Measurements from ENCODE around the gene TTC28. TPM values are rescaled to one million over a fixed set of nuclear protein-coding genes. Genes with fewer than 3 reads are reported as not detected.

TTC28 gene
- polyA plus RNA-seq, 4 donors: 0.45 to 24.0 (median 3.7) TPM

GRCh38 chr22:27966168-27967064 is 713.2 kb downstream of the TTC28 start:
- peaks cover 0 to 5% (median 0%) of the 10 kb centered on the region in 3 donors for H3K4me1 ChIP-seq (ENCODE audit: control insufficient read depth in 3 of 3, insufficient read depth in 2 of 3, low read depth in 1 of 3, low read length in 2 of 3)
- 94 to 97% (median 96%) methylated on average over 15 of the region's 15 CpGs for whole genome bisulfite sequencing, 3 donors
- H3K9me3 ChIP-seq (ENCODE audit: control insufficient read depth in 2 of 2, insufficient read depth in 1 of 2, low read depth in 1 of 2, low read length in 1 of 2): no peaks in the 10 kb centered on the region
- DNase-seq (no peak), FAIRE-seq (no peak)
- peaks cover 0 to 3% (median 0%) of the 10 kb centered on the region in 3 donors for H3K36me3 ChIP-seq (ENCODE audit: control insufficient read depth in 3 of 3, insufficient read depth in 2 of 3, low read depth in 1 of 3, low read length in 3 of 3)
- no peaks in the 10 kb centered on the region for H3K27me3 ChIP-seq (ENCODE audit: control insufficient read depth in 3 of 3, insufficient read depth in 3 of 3, low read length in 3 of 3)
- no peak overlapping the region for H3K4me3 ChIP-seq (ENCODE audit: low read depth in 1 of 3, low read length in 3 of 3)
- no peak overlapping the region for H3K27ac ChIP-seq (ENCODE audit: low read depth in 1 of 3, low read length in 2 of 3)

DNA sequence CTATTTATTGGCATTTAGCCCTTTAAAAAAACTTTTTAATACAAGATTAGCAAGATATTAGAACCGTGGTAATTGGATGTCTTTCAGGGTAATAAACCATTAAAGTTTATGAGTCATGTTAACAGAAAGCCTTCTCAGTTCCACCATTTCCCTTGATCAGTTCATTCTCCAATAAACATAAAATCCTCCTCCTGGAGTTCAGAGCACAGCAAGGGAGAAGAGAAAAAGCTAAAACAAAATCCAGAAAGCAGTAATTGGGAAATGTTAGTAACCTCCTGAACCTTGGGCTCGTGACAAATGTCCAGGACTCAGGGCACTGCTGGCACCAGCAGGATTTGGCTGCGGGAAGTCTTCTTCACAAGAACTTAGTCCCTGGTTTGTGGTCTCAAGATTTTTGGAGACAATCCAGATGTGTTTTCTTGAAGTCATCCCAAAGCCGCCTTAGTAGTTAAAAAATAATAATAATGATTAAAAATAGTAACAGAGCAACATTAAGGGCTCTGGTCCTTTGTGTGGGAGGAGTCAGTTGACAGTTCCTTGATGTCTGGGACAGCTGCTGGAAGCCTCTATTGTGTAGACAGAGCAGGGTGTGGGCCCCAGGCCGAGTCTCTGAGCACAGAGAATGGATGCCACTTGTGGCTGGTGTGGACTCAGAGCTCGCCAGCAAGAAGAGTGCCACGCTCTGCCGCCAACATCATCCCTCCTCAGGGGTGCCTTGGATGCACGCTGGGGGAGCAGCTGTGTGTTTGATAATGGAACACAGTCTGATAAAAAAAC is 717.2 kb downstream of the TTC28 start:
- no peak for FAIRE-seq
- WGBS, 3 donors: 57 to 69% (median 61%) methylated on average over 9 of the region's 9 CpGs
- peaks cover 0 to 5% (median 0%) of the 10 kb centered on the region in 3 donors for H3K4me1 ChIP-seq (ENCODE audit: control insufficient read depth in 3 of 3, insufficient read depth in 2 of 3, low read depth in 1 of 3, low read length in 2 of 3)
- no peaks in the 10 kb centered on the region for H3K36me3 ChIP-seq (ENCODE audit: control insufficient read depth in 3 of 3, insufficient read depth in 2 of 3, low read depth in 1 of 3, low read length in 3 of 3)
- H3K27ac ChIP-seq (ENCODE audit: low read depth in 1 of 3, low read length in 2 of 3): peak overlapping the region in 1 of 3 donors; percentile 42
- no peaks in the 10 kb centered on the region for H3K27me3 ChIP-seq (ENCODE audit: control insufficient read depth in 3 of 3, insufficient read depth in 3 of 3, low read length in 3 of 3)
- DNase-seq: peak in 1 of 2 donors; percentile 5
- no peak overlapping the region for H3K4me3 ChIP-seq (ENCODE audit: low read depth in 1 of 3, low read length in 3 of 3)
- H3K9me3 ChIP-seq (ENCODE audit: control insufficient read depth in 2 of 2, insufficient read depth in 1 of 2, low read depth in 1 of 2, low read length in 1 of 2): no peaks in the 10 kb centered on the region

- 59 to 85% (median 68%) methylated on average over 1 of the region's 1 CpG for WGBS, 3 donors
- Histone ChIP-seq H3K4me1 (ENCODE audit: control insufficient read depth in 3 of 3, insufficient read depth in 2 of 3, low read depth in 1 of 3, low read length in 2 of 3) (peaks cover 0 to 5% (median 0%) of the 10 kb centered on the region in 3 donors), H3K27me3 (ENCODE audit: control insufficient read depth in 3 of 3, insufficient read depth in 3 of 3, low read length in 3 of 3) (no peaks in the 10 kb centered on the region), H3K9me3 (ENCODE audit: control insufficient read depth in 2 of 2, insufficient read depth in 1 of 2, low read depth in 1 of 2, low read length in 1 of 2) (no peaks in the 10 kb centered on the region), H3K36me3 (ENCODE audit: control insufficient read depth in 3 of 3, insufficient read depth in 2 of 3, low read depth in 1 of 3, low read length in 3 of 3) (no peaks in the 10 kb centered on the region), H3K27ac (ENCODE audit: low read depth in 1 of 3, low read length in 2 of 3) (no peak overlapping the region), H3K4me3 (ENCODE audit: low read depth in 1 of 3, low read length in 3 of 3) (no peak overlapping the region)
- FAIRE-seq (no peak), DNase-seq (no peak)
Observed at GRCh38 chr22:27961680-27962079, 718.0 kb downstream of the TTC28 start.

GRCh38 chr22:27961182-27961581 is 718.5 kb downstream of the TTC28 start:
- Histone ChIP-seq H3K9me3 (ENCODE audit: control insufficient read depth in 2 of 2, insufficient read depth in 1 of 2, low read depth in 1 of 2, low read length in 1 of 2) (no peaks in the 10 kb centered on the region), H3K36me3 (ENCODE audit: control insufficient read depth in 3 of 3, insufficient read depth in 2 of 3, low read depth in 1 of 3, low read length in 3 of 3) (peaks cover 0 to 1% (median 0%) of the 10 kb centered on the region in 3 donors), H3K27ac (ENCODE audit: low read depth in 1 of 3, low read length in 2 of 3) (no peak overlapping the region), H3K27me3 (ENCODE audit: control insufficient read depth in 3 of 3, insufficient read depth in 3 of 3, low read length in 3 of 3) (no peaks in the 10 kb centered on the region), H3K4me3 (ENCODE audit: low read depth in 1 of 3, low read length in 3 of 3) (no peak overlapping the region), H3K4me1 (ENCODE audit: control insufficient read depth in 3 of 3, insufficient read depth in 2 of 3, low read depth in 1 of 3, low read length in 2 of 3) (peaks cover 0 to 5% (median 0%) of the 10 kb centered on the region in 3 donors)
- 75 to 83% (median 81%) methylated on average over 4 of the region's 4 CpGs for WGBS, 3 donors
- FAIRE-seq: no peak
- no peak for DNase-seq

GRCh38 chr22:27959335-27960090 is 720.1 kb downstream of the TTC28 start:
- H3K9me3 ChIP-seq (ENCODE audit: control insufficient read depth in 2 of 2, insufficient read depth in 1 of 2, low read depth in 1 of 2, low read length in 1 of 2): no peaks in the 10 kb centered on the region
- no peak for FAIRE-seq
- H3K27ac ChIP-seq (ENCODE audit: low read depth in 1 of 3, low read length in 2 of 3): no peak overlapping the region
- no peaks in the 10 kb centered on the region for H3K27me3 ChIP-seq (ENCODE audit: control insufficient read depth in 3 of 3, insufficient read depth in 3 of 3, low read length in 3 of 3)
- H3K4me1 ChIP-seq (ENCODE audit: control insufficient read depth in 3 of 3, insufficient read depth in 2 of 3, low read depth in 1 of 3, low read length in 2 of 3): peaks cover 0 to 5% (median 0%) of the 10 kb centered on the region in 3 donors
- H3K36me3 ChIP-seq (ENCODE audit: control insufficient read depth in 3 of 3, insufficient read depth in 2 of 3, low read depth in 1 of 3, low read length in 3 of 3): peaks cover 0 to 2% (median 0%) of the 10 kb centered on the region in 3 donors
- H3K4me3 ChIP-seq (ENCODE audit: low read depth in 1 of 3, low read length in 3 of 3): no peak overlapping the region
- WGBS, 3 donors: 69 to 86% (median 78%) methylated on average over 8 of the region's 8 CpGs
- no peak for DNase-seq

- Histone ChIP-seq H3K36me3 (ENCODE audit: control insufficient read depth in 3 of 3, insufficient read depth in 2 of 3, low read depth in 1 of 3, low read length in 3 of 3) (peaks cover 0 to 5% (median 0%) of the 10 kb centered on the region in 3 donors), H3K4me3 (ENCODE audit: low read depth in 1 of 3, low read length in 3 of 3) (no peak overlapping the region), H3K27ac (ENCODE audit: low read depth in 1 of 3, low read length in 2 of 3) (no peak overlapping the region), H3K4me1 (ENCODE audit: control insufficient read depth in 3 of 3, insufficient read depth in 2 of 3, low read depth in 1 of 3, low read length in 2 of 3) (no peaks in the 10 kb centered on the region), H3K27me3 (ENCODE audit: control insufficient read depth in 3 of 3, insufficient read depth in 3 of 3, low read length in 3 of 3) (no peaks in the 10 kb centered on the region), H3K9me3 (ENCODE audit: control insufficient read depth in 2 of 2, insufficient read depth in 1 of 2, low read depth in 1 of 2, low read length in 1 of 2) (no peaks in the 10 kb centered on the region)
- FAIRE-seq (no peak), DNase-seq (no peak)
- WGBS, 3 donors: 71 to 81% (median 72%) methylated on average over 3 of the region's 3 CpGs
Observed at GRCh38 chr22:27952779-27953178, 726.9 kb downstream of the TTC28 start.

- H3K27me3 ChIP-seq (ENCODE audit: control insufficient read depth in 3 of 3, insufficient read depth in 3 of 3, low read length in 3 of 3): no peaks in the 10 kb centered on the region
- WGBS, 3 donors: 80 to 96% (median 91%) methylated on average over 3 of the region's 3 CpGs
- FAIRE-seq: no peak
Observed at GRCh38 chr22:27952091-27952490, 727.5 kb downstream of the TTC28 start.

GRCh38 chr22:27949421-27949820 is 730.2 kb downstream of the TTC28 start:
- WGBS, 3 donors: 66 to 78% (median 73%) methylated on average over 3 of the region's 3 CpGs
- Histone ChIP-seq H3K27me3 (ENCODE audit: control insufficient read depth in 3 of 3, insufficient read depth in 3 of 3, low read length in 3 of 3) (no peaks in the 10 kb centered on the region), H3K36me3 (ENCODE audit: control insufficient read depth in 3 of 3, insufficient read depth in 2 of 3, low read depth in 1 of 3, low read length in 3 of 3) (peaks cover 0 to 2% (median 0%) of the 10 kb centered on the region in 3 donors), H3K4me1 (ENCODE audit: control insufficient read depth in 3 of 3, insufficient read depth in 2 of 3, low read depth in 1 of 3, low read length in 2 of 3) (no peaks in the 10 kb centered on the region), H3K9me3 (ENCODE audit: control insufficient read depth in 2 of 2, insufficient read depth in 1 of 2, low read depth in 1 of 2, low read length in 1 of 2) (no peaks in the 10 kb centered on the region), H3K27ac (ENCODE audit: low read depth in 1 of 3, low read length in 2 of 3) (no peak overlapping the region), H3K4me3 (ENCODE audit: low read depth in 1 of 3, low read length in 3 of 3) (no peak overlapping the region)
- FAIRE-seq (no peak), DNase-seq (peak in 1 of 2 donors; percentile 16)

More at GRCh38 chr22:27952091-27952490, 727.5 kb downstream of the TTC28 start:
- Histone ChIP-seq H3K27ac (ENCODE audit: low read depth in 1 of 3, low read length in 2 of 3) (no peak overlapping the region), H3K9me3 (ENCODE audit: control insufficient read depth in 2 of 2, insufficient read depth in 1 of 2, low read depth in 1 of 2, low read length in 1 of 2) (no peaks in the 10 kb centered on the region), H3K4me3 (ENCODE audit: low read depth in 1 of 3, low read length in 3 of 3) (no peak overlapping the region), H3K36me3 (ENCODE audit: control insufficient read depth in 3 of 3, insufficient read depth in 2 of 3, low read depth in 1 of 3, low read length in 3 of 3) (peaks cover 0 to 5% (median 0%) of the 10 kb centered on the region in 3 donors), H3K4me1 (ENCODE audit: control insufficient read depth in 3 of 3, insufficient read depth in 2 of 3, low read depth in 1 of 3, low read length in 2 of 3) (no peaks in the 10 kb centered on the region)
- no peak for DNase-seq

Data from small intestine (tissue), 7 donors.